ENCODE results near the gene NIPSNAP2. TPM values are rescaled to one million over a fixed set of nuclear protein-coding genes. Genes with fewer than 3 reads are reported as not detected.
"Not testable (repeated sequence)": the region's sequence is repeated elsewhere in the genome, so short reads cannot be mapped to it uniquely, and the experiment has no call there.

The NIPSNAP2 gene
- 10 to 100 TPM; 36.6 to 57.3 TPM for total RNA-seq

GRCh38 chr7:55964261-55965099 is at the start of gene NIPSNAP2:
NIPSNAP2 (plus strand) TSS chr7:55964585; CDS start chr7:55964610, 25 bp downstream.
- H3K4me1 Mint-ChIP-seq: peaks cover 26% of the 10 kb centered on the region
- H3K9me3 Mint-ChIP-seq: no peaks in the 10 kb centered on the region
- H3K27me3 Mint-ChIP-seq: no peaks in the 10 kb centered on the region
- peak within 1 kb of the TSS; percentile 79 for H3K4me3 Mint-ChIP-seq
- peaks cover 8% of the 10 kb centered on the region for H3K36me3 Mint-ChIP-seq (ENCODE audit: low read depth)
- H3K27ac Mint-ChIP-seq: peak within 1 kb of the TSS; percentile 86
- ATAC-seq (replicated peaks): peak; percentile 87

GRCh38 chr7:55917771-55918170 is 46.6 kb upstream of the NIPSNAP2 start:
- no peak for ATAC-seq (replicated peaks)
- H3K36me3 Mint-ChIP-seq (ENCODE audit: low read depth): peaks cover 3% of the 10 kb centered on the region
- no peak overlapping the region for H3K4me3 Mint-ChIP-seq

GRCh38 chr7:55928006-55928767 is 36.2 kb upstream of the NIPSNAP2 start:
- Mint-ChIP-seq H3K27me3 (no peaks in the 10 kb centered on the region), H3K36me3 (ENCODE audit: low read depth) (peaks cover 8% of the 10 kb centered on the region), H3K4me3 (no peak overlapping the region), H3K4me1 (no peaks in the 10 kb centered on the region), H3K27ac (no peak overlapping the region), H3K9me3 (no peaks in the 10 kb centered on the region)
- ATAC-seq (replicated peaks): no peak

More at GRCh38 chr7:55917771-55918170, 46.6 kb upstream of the NIPSNAP2 start:
- no peaks in the 10 kb centered on the region for H3K27me3 Mint-ChIP-seq
- H3K27ac Mint-ChIP-seq: no peak overlapping the region
- H3K9me3 Mint-ChIP-seq: no peaks in the 10 kb centered on the region
- H3K4me1 Mint-ChIP-seq: no peaks in the 10 kb centered on the region

- Mint-ChIP-seq H3K9me3 (peaks cover 3% of the 10 kb centered on the region), H3K4me1 (no peaks in the 10 kb centered on the region), H3K27ac (no peak overlapping the region), H3K27me3 (no peaks in the 10 kb centered on the region), H3K36me3 (ENCODE audit: low read depth) (no peaks in the 10 kb centered on the region), H3K4me3 (no peak overlapping the region)
- no peak for ATAC-seq (replicated peaks)
Measured at GRCh38 chr7:55931421-55932151, 32.8 kb upstream of the NIPSNAP2 start.

- Mint-ChIP-seq H3K4me3 (no peak overlapping the region), H3K4me1 (no peaks in the 10 kb centered on the region), H3K9me3 (peaks cover 27% of the 10 kb centered on the region), H3K27me3 (no peaks in the 10 kb centered on the region), H3K36me3 (ENCODE audit: low read depth) (peaks cover 6% of the 10 kb centered on the region), H3K27ac (no peak overlapping the region)
- no peak for ATAC-seq (replicated peaks)
Measured at GRCh38 chr7:55939514-55940123, 24.8 kb upstream of the NIPSNAP2 start.

- Mint-ChIP-seq H3K27ac (no peak overlapping the region), H3K4me3 (no peak overlapping the region), H3K4me1 (no peaks in the 10 kb centered on the region), H3K9me3 (peaks cover 9% of the 10 kb centered on the region), H3K27me3 (peaks cover 2% of the 10 kb centered on the region), H3K36me3 (ENCODE audit: low read depth) (peaks cover 2% of the 10 kb centered on the region)
- no peak for ATAC-seq (replicated peaks)
Measured at GRCh38 chr7:55946545-55946944, 17.8 kb upstream of the NIPSNAP2 start.

- H3K4me3 Mint-ChIP-seq: peak within 1 kb of the TSS; percentile 85
- H3K9me3 Mint-ChIP-seq: no peaks in the 10 kb centered on the region
- H3K27ac Mint-ChIP-seq: peak within 1 kb of the TSS; percentile 90
- ATAC-seq (replicated peaks): peak; percentile 100
- H3K27me3 Mint-ChIP-seq: peaks cover 2% of the 10 kb centered on the region
- peaks cover 3% of the 10 kb centered on the region for H3K4me1 Mint-ChIP-seq
- peaks cover 53% of the 10 kb centered on the region for H3K36me3 Mint-ChIP-seq (ENCODE audit: low read depth)
Measured at GRCh38 chr7:55951637-55952351, 12.6 kb upstream of the NIPSNAP2 start, which contains the start of gene MRPS17. MRPS17 (plus strand) TSS chr7:55951877; CDS start chr7:55953196, 1,319 bp downstream.

GRCh38 chr7:55952352-55952671 is 12.1 kb upstream of the NIPSNAP2 start:
- Mint-ChIP-seq H3K36me3 (ENCODE audit: low read depth) (peaks cover 56% of the 10 kb centered on the region), H3K27ac (peak overlapping the region; percentile 90), H3K4me3 (peak overlapping the region; percentile 85)
- H3K27me3 Mint-ChIP-seq; H3K4me1 Mint-ChIP-seq; H3K9me3 Mint-ChIP-seq; ATAC-seq (replicated peaks): not testable (repeated sequence)

- Mint-ChIP-seq H3K4me3 (peak overlapping the region; percentile 85), H3K27me3 (no peaks in the 10 kb centered on the region), H3K9me3 (no peaks in the 10 kb centered on the region), H3K27ac (peak overlapping the region; percentile 61), H3K36me3 (ENCODE audit: low read depth) (peaks cover 58% of the 10 kb centered on the region), H3K4me1 (peaks cover 3% of the 10 kb centered on the region)
- no peak for ATAC-seq (replicated peaks)
Measured at GRCh38 chr7:55953707-55954475, 10.5 kb upstream of the NIPSNAP2 start.

- no peak for ATAC-seq (replicated peaks)
- Mint-ChIP-seq H3K9me3 (no peaks in the 10 kb centered on the region), H3K27ac (no peak overlapping the region), H3K4me3 (no peak overlapping the region), H3K4me1 (peaks cover 5% of the 10 kb centered on the region), H3K27me3 (no peaks in the 10 kb centered on the region), H3K36me3 (ENCODE audit: low read depth) (peaks cover 50% of the 10 kb centered on the region)
Measured at GRCh38 chr7:55957190-55957589, 7.2 kb upstream of the NIPSNAP2 start.

GRCh38 chr7:55962014-55962413 is 2.4 kb upstream of the NIPSNAP2 start:
- H3K27ac Mint-ChIP-seq: peak overlapping the region; percentile 86
- no peaks in the 10 kb centered on the region for H3K9me3 Mint-ChIP-seq
- H3K4me3 Mint-ChIP-seq: no peak overlapping the region
- no peaks in the 10 kb centered on the region for H3K27me3 Mint-ChIP-seq
- H3K4me1 Mint-ChIP-seq: peaks cover 14% of the 10 kb centered on the region
- peaks cover 4% of the 10 kb centered on the region for H3K36me3 Mint-ChIP-seq (ENCODE audit: low read depth)
- ATAC-seq (replicated peaks): no peak

GRCh38 chr7:55963584-55964168 is 709 bp upstream of the NIPSNAP2 start:
- no peaks in the 10 kb centered on the region for H3K27me3 Mint-ChIP-seq
- H3K9me3 Mint-ChIP-seq: no peaks in the 10 kb centered on the region
- H3K4me3 Mint-ChIP-seq: peak overlapping the region; percentile 69

GRCh38 chr7:55965100-55965470 is 700 bp downstream of the NIPSNAP2 start:
- Mint-ChIP-seq H3K27ac (peak overlapping the region; percentile 85), H3K4me3 (peak overlapping the region; percentile 79), H3K9me3 (no peaks in the 10 kb centered on the region), H3K36me3 (ENCODE audit: low read depth) (peaks cover 14% of the 10 kb centered on the region), H3K27me3 (no peaks in the 10 kb centered on the region), H3K4me1 (peaks cover 30% of the 10 kb centered on the region)
- no peak for ATAC-seq (replicated peaks)

More at GRCh38 chr7:55963584-55964168, 709 bp upstream of the NIPSNAP2 start:
- Mint-ChIP-seq H3K27ac (peak overlapping the region; percentile 86), H3K4me1 (peaks cover 18% of the 10 kb centered on the region), H3K36me3 (ENCODE audit: low read depth) (peaks cover under 1% of the 10 kb centered on the region)
- ATAC-seq (replicated peaks): no peak

All from activated T-helper 17 cell treated with anti-CD3 and anti-CD28 coated beads, Interleukin-2, amount 50 U/mL, for 72 hours (primary cell).